NCI-H187 treated with DMSO at 0.1 percent for 48 hours (cell line): ENCODE data around the gene GRIN3B.
"Not testable (repeated sequence)": the region's sequence is repeated elsewhere in the genome, so short reads cannot be mapped to it uniquely, and the experiment has no call there.

Experiments
- DNase-seq: peaks from one replicate; lab custom pipeline; 2025; lab: John Stamatoyannopoulos, UW

Gene GRIN3B

DNA sequence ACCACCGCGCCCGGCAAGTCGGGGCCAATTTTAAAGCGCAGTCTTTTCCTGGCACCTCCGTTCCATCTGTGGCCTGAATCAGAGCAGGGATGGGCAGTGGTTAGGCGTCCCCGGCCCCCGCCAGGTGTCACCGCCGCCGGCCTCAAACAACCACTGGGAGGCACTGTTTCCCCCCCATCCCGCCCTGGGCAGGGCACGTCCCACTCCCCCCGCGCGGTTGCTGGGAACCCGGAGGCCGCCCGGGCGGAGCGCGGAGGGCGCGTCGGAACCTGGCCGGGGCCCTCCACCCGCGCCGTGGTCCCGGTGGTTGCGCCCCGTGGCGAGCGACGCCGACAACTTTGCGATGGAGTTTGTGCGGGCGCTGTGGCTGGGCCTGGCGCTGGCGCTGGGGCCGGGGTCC is at the start of gene GRIN3B:
Gene GRIN3B, plus strand, starts transcription at position 325 of the 400 bp plus-strand sequence. Its CDS starts 19 bp downstream, at position 344.
- DNase-seq: no peak

DNA sequence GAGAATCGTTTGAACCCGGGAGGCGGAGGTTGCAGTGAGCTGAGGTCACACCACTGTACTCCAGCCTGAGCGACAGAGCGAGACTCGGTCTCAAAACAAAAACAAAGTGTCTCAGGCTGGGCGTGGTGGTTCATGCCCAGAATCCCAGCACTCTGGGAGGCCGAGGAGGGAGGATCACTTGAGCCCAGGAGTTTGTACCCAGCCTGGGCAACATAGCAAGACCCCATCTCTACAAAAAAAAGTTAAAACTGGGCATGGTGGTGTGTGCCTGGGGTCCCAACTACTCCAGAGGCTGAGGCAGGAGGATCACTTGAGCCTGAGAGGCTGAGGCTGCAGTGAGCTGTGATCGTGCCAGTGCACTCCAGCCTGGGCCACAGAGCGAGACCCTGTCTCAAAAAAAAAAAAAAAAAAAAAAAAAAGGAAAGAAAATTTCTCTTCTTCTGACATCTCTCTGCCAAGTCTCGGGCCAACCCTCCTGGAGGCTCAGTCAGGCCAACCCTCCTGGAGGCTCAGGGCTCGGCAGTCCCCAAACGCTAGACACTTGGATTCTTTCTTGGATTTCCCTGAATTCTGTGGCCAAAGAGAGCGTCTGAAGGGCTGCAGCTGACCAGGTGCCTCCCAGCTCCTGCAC is 48.1 kb upstream of the GRIN3B start:
- DNase-seq: no peak

- DNase-seq: no peak
Observed at GRCh38 chr19:952680-953444, 47.4 kb upstream of the GRIN3B start.

DNA sequence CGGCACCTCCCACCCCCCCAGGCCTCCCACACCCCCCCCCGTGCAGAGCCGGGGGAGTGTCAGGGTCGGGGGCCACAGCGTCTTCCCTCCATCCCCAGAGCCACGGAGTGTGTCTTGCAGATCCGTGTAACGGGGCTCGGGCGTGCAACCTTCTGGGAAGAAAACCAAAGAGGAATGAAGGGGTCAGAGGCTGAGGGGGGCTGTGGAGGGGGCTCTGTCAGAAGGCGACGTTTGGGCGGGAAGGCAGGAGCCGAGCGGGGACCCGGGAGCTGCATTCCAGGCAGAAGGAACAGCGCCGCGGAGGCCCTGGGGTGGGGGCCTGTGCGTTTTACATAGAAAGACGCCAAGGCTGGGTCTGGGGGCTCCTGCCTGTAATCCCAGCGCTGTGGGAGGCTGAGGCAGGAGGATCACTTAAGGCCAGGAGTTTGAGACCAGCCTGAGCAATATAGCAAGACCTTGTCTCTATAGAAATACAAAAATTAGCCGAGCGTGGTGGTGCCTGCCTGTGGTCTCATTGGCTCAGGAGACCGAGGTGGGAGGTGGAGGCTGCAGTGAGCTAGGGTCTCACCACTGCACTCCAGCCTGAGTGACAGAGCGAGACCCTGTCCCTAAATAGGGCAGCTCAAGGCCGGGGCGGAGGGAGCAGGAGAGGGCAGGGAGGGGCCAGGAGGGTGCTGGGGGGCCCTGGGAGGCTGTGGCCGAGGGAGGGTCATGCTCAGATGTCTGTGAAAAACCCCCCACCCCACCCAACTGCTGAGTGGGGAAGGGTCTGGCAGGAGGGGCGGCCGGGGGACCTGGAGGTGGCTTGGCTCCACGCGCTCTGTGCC is 46.6 kb upstream of the GRIN3B start:
- no peak for DNase-seq

DNA sequence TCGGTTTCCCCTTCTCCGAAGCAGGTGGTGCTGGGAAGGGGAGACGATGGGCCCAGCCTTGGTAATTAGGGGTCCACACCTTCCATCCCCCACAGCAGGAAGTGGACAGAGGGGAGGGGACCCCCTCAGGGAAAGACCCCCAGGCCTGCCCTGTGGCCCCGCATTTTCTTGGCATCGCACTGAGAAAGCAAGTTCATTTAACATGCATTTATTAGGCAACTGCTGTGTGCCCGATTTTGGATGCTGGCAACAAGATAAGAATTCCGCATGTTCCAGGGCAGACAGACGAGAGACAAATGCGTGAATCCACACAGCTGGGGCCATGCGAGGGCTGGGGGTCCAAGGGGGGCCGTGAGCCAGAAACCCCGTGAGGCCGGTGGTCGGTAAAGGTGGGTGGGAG is 45.9 kb upstream of the GRIN3B start:
- no peak for DNase-seq

DNA sequence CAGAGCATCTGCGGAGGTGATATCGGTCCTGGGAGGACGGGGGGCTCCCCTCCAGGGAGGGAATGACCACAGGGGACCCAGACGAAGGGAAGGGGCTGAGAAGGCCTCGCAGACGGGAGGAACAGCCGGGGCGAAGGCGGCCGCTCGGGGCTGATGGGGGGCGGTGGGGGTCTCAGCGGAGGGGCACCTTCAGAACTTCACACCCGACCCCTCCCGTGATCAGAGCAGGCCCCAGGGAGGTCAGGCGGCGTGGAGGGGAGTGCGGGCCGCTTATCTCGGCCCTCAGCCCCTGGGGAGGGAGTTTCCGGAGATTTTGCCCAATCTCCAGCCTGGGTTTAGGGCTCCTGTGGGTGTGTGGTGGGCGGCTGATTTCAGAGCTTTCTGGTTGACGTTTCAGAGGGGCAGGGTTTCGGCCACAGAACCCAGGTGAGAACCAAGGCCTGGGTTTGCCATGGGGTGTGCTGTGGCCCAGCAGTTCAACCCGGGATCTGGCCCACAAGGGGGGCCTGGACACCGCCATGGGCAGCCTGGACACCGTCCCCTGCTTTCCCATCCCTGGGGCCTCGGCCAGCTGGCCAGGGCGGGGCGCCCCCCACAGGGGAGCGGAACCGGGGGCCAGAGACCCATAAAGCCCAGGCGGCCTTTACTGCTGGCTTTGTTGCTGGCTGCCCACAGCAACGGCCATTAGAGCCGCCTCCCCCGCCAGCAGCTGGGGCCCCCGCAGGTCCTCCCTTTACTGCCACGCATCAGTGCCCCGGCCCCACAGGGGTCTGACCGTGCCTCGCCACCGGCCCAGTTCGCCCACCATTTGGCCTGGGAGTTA is 45.3 kb upstream of the GRIN3B start:
- no peak for DNase-seq

- no peak for DNase-seq
Observed at GRCh38 chr19:955803-956765, 44.1 kb upstream of the GRIN3B start.

DNA sequence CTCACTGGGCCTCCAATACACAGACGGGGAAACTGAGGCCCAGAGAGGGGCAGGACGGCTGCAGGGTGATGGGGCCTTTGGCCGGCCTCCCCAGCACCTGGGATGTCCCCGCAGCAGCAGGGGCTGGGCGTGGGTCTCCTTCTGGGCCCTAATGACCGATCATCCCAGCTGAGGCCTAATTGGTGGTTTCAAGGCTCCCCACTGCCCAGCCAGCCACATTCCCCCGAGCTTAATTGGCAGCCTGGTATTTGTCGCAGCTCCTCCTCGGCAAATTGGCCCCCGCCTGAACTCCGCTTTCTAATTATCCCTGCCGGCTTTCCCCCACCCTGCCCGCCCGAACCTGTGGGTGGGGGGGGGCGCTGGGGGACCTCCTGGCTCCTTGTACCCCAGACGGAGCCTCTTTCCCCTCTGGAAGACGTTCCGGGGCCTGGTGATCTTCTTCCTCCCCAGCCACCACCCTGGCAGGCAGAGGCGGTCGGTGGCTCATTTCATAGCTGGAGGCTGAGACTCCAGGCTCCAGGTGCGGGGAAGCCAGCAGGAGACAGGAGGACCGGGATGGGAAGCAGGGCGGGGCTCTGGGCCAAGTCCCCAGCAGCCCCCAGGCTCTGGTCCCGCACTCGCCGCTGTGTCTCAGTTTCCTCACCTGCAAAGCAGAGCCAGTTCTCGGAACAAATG is 43.3 kb upstream of the GRIN3B start:
- DNase-seq: no peak

- DNase-seq: not testable (repeated sequence)
Observed at GRCh38 chr19:957578-957977, 42.6 kb upstream of the GRIN3B start.

- no peak for DNase-seq
Observed at GRCh38 chr19:958967-959855, 41.0 kb upstream of the GRIN3B start.

DNA sequence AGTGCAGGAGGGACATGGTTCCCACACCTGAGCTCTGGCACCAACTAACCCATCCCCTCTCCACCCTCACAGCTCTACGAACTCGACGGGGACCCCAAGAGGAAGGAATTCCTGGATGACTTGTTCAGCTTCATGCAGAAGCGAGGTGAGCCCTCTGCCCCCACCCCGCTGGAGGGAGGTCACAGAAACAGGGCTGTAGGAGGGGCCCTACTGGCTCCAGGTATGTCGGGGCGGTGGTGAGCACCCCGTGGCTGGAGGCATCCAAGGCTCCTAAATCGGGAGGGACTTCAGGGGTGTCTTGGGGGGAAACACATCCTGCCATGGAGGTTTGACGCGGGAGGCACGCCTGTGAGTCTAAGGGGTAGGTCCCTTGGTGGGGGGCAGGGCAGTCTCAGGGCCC is 40.2 kb upstream of the GRIN3B start:
- DNase-seq: no peak

- no peak for DNase-seq
Observed at GRCh38 chr19:960601-960938, 39.6 kb upstream of the GRIN3B start.

DNA sequence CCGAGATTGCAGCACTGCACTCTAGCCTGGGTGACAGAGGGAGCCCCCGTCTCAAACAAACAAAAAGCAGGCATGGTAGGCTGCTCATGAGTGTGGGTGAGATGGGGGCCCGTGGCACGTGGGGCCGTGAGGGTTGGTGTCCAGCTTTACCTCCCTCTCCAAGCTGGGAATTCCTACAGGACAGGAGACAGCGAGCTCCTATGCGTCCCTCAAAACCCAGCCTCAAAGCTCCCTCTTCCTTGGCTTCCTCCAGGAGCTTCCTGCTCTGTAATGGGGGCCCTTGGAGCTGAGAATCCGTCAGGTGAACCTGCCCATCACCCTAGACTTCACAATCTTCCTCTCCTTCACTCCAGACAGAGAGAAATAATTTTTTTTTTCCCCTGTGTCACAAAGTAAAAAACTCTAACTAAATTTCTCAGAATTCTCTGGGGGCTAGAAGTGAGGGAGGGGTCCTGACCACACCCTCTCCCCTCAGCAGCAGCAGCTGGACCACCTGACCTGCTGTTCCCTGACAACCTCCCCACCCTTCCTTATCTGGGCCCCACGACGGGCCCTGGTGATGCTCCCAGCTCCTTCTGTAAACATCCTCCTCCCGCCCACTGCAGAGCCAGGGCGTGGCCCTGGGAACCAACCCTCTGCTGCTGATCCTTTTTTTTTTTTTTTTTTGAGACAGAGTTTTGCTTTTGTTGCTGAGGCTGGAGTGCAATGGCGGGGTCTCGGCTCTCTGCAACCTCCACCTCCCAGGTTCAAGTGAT is 38.2 kb upstream of the GRIN3B start:
- DNase-seq: no peak

DNA sequence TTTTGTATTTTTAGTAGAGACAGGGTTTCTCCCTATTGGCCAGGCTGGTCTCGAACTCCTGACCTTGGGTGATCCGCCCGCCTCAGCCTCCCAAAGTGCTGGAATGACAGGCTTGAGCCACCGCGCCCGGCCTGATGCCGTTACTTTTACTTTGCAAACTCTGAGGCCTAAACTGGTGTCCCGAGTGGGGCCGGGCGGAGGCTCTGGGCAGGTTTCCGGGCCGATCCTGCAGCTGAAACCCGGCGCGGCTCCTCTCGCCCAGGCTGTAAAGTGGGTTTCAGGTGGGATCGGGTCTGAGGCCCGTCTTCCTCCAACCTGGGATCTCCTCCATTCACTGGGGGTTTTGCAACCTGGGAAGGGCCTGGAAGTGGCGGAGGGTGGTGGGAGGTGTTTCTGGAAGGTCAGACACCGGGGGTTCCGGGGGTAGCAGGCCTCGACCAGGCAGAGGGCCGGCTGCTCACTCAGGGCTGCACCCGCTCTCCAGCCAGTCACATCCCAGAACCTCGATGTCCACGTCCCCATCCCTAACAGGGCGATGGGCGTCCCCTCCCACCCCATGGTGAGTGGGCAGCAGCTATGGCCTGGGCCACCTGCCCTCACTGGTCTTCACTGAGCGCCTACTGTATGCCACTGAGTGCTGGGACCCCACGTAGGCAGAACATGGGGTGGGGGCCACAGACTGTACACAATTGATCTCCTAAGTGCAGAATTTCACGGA is 37.4 kb upstream of the GRIN3B start:
- no peak for DNase-seq

DNA sequence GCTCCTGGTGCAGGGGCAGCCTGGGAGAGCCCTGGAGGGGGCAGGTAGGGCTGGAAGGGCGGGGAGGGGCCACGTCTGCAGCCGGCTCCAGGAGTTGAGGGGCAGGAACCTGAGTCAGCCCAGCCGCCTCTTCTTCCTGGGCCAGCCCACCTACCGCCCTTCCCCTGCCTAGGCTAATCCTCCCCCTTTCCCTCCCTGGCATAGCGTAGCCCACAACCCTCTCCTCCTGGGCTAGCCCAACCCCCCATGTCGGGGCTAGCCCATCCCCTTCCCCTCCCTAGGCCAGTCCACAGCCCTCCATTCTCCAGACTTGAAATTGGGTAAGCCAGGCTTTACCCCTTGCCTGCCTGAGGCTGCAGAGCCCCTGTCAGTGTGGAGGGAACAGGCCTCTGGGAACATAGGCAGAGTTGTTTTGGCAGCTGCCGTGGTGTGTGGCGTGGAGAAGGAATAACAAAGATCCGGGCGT is 36.7 kb upstream of the GRIN3B start:
- no peak for DNase-seq

GRCh38 chr19:964116-964520 is 36.1 kb upstream of the GRIN3B start:
- DNase-seq: no peak

DNA sequence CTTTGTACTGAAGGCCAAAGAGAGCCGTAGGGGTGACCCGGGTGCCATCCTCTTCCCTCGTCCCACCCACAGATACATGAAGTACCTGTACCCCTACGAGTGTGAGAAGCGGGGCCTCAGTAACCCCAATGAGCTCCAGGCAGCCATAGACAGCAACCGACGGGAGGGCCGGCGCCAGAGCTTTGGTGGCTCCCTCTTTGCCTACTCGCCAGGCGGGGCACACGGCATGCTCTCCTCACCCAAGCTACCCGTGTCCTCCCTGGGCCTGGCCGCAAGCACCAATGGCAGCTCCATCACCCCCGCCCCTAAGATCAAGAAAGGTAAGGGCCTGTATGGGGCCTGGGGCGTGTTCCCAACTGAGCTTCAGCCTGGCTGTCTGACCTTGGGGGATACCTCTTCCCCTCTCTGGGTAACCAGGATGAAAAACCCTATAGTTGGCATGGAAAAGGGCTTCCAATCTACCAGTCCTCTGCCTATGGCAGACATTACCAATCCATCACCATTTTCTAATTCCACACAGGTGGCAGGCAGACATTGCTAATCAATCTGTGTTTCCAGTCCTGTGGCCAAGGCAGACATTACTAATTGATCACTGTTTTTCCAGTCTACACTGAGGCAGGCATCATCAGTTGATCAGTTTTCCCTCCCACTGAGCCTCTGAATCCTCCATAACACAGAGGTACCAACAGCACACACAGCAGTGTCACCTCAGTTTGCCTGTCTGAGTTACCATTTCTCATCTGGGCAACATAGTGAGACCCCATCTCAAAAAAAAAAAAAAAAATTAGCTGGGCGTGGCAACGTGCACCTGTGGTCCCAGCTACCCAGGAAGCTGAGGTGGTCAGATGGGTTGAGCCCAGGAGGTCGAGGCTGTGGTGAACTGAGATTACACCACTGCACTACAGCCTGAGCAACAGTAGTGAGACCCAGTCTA is 35.2 kb upstream of the GRIN3B start:
- no peak for DNase-seq
